Osteoblast (primary cell): ENCODE data around the gene ANKRD65. TPM values are rescaled to one million over a fixed set of nuclear protein-coding genes. Genes with fewer than 3 reads are reported as not detected.

Experiments
- DNase-seq: peaks from one replicate; pipeline ENCODE4 v3.0.0; 2011; ENCODE audit warnings: low spot score, mixed read lengths; ENCODE audit not compliant: insufficient read length; ENCODE audit errors: missing footprints
- H2AFZ ChIP-seq: 2 replicates; pipeline ENCODE4 v1.6.0; 2011; ENCODE audit warnings: mild to moderate bottlenecking, low read length
- H3K27ac ChIP-seq: 2 replicates; pipeline ENCODE4 v1.5.1; 2011; ENCODE audit warnings: mild to moderate bottlenecking, low read depth, low read length, moderate library complexity
- H3K27me3 ChIP-seq: 2 replicates; pipeline ENCODE4 v1.6.0; 2012; ENCODE audit warnings: mild to moderate bottlenecking, control low read depth, inconsistent platforms, low read length, moderate library complexity; ENCODE audit not compliant: insufficient read depth
- H3K36me3 ChIP-seq: 2 replicates; pipeline ENCODE4 v1.5.1; 2011; ENCODE audit warnings: mild to moderate bottlenecking, low read length, control low read depth, moderate library complexity; ENCODE audit not compliant: insufficient read depth
- H3K4me1 ChIP-seq: 2 replicates; pipeline ENCODE4 v1.5.1; 2011; ENCODE audit warnings: mild to moderate bottlenecking, low read length, control low read depth, moderate library complexity; ENCODE audit not compliant: insufficient read depth
- H3K4me2 ChIP-seq: 2 replicates; pipeline ENCODE4 v1.6.0; 2011; ENCODE audit warnings: mild to moderate bottlenecking, low read length; ENCODE audit not compliant: insufficient read depth
- H3K4me3 ChIP-seq: fragments of 200-600 bp; sonication (generic); 3 replicates; pipeline ENCODE4 v1.5.1; 2012; ENCODE audit warnings: mild to moderate bottlenecking, low read length, inconsistent platforms; ENCODE audit not compliant: insufficient read depth
- H3K79me2 ChIP-seq: 2 replicates; pipeline ENCODE4 v1.6.0; 2012; ENCODE audit warnings: mild to moderate bottlenecking, low read length, control low read depth, inconsistent platforms; ENCODE audit not compliant: insufficient read depth
- H3K9me3 ChIP-seq: 2 replicates; pipeline ENCODE4 v1.5.1; 2011; ENCODE audit warnings: low read depth, low read length, control low read depth
- H4K20me1 ChIP-seq: 2 replicates; pipeline ENCODE4 v1.6.0; 2012; ENCODE audit warnings: mild to moderate bottlenecking, low read length, control low read depth; ENCODE audit not compliant: insufficient read depth
- total RNA-seq: library from RNA; depleted of rRNA; stranded (reverse); fragments of >200 nt; gene quantifications from 2 replicates; pipeline ENCODE4 v1.2.3, GENCODE V29; 2012
- TF ChIP-seq, protein P1 (sequence below): IDR thresholded peaks from 2 replicates; pipeline ENCODE4 v1.5.1; 2011; ENCODE audit warnings: mild to moderate bottlenecking, low read depth, low read length, moderate library complexity; ENCODE audit errors: extremely low read depth

Gene ANKRD65
- total RNA-seq, 1 donor: 1.8 TPM

- Histone ChIP-seq H3K4me2 (peak overlapping the region; percentile 55), H3K36me3 (no peaks in the 10 kb centered on the region), H3K27ac (no peak overlapping the region), H2AFZ (peak overlapping the region; percentile 27), H3K79me2 (no peaks in the 10 kb centered on the region), H3K4me3 (no peak overlapping the region), H4K20me1 (no peaks in the 10 kb centered on the region), H3K4me1 (peaks cover 5% of the 10 kb centered on the region), H3K9me3 (no peaks in the 10 kb centered on the region), H3K27me3 (peaks cover 7% of the 10 kb centered on the region)
- TF ChIP-seq, protein P1, sequence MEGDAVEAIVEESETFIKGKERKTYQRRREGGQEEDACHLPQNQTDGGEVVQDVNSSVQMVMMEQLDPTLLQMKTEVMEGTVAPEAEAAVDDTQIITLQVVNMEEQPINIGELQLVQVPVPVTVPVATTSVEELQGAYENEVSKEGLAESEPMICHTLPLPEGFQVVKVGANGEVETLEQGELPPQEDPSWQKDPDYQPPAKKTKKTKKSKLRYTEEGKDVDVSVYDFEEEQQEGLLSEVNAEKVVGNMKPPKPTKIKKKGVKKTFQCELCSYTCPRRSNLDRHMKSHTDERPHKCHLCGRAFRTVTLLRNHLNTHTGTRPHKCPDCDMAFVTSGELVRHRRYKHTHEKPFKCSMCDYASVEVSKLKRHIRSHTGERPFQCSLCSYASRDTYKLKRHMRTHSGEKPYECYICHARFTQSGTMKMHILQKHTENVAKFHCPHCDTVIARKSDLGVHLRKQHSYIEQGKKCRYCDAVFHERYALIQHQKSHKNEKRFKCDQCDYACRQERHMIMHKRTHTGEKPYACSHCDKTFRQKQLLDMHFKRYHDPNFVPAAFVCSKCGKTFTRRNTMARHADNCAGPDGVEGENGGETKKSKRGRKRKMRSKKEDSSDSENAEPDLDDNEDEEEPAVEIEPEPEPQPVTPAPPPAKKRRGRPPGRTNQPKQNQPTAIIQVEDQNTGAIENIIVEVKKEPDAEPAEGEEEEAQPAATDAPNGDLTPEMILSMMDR: no peak
- peak; percentile 88 for DNase-seq
Measured at GRCh38 chr1:1440262-1441001, 19.4 kb upstream of the ANKRD65 start.

DNA sequence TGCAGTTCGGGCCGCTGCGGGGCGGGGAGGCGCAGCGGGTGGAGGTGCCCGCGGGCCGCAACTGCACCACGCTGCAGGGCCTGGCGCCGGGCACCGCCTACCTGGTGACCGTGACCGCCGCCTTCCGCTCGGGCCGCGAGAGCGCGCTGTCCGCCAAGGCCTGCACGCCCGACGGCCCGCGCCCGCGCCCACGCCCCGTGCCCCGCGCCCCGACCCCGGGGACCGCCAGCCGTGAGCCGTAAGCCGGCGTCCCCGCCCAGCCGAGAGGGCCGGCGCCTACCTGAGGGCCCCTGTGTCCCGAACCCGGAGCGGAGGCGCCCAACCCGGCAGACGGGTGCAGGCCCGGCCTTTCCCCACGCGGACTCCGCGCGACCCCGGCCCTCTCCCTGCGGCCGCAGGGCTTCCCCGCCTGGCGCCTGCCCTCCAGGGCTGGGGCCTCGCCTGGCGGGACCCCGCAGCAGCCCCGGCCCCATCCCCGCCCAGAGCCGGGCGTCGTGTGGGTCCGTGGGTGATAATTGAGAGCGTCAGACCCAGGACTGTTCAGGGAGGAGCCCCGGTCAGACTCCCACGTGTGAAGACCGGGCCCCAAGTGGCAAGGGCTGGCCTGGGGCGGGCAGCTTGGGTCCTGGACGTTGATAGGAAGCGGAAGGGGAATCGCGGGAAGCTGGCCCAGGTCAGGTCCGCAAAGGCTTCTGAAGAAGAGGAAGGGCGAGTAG, 18.6 kb upstream of the ANKRD65 start:
- H3K9me3 ChIP-seq: no peaks in the 10 kb centered on the region
- H3K27me3 ChIP-seq: peaks cover 11% of the 10 kb centered on the region
- no peak overlapping the region for H3K4me2 ChIP-seq
- no peaks in the 10 kb centered on the region for H3K36me3 ChIP-seq
- no peak overlapping the region for H3K27ac ChIP-seq
- no peaks in the 10 kb centered on the region for H3K79me2 ChIP-seq
- TF ChIP-seq, protein P1: no peak
- no peaks in the 10 kb centered on the region for H4K20me1 ChIP-seq
- DNase-seq: peak; percentile 87
- peaks cover 5% of the 10 kb centered on the region for H3K4me1 ChIP-seq
- no peak overlapping the region for H2AFZ ChIP-seq
- no peak overlapping the region for H3K4me3 ChIP-seq

DNA sequence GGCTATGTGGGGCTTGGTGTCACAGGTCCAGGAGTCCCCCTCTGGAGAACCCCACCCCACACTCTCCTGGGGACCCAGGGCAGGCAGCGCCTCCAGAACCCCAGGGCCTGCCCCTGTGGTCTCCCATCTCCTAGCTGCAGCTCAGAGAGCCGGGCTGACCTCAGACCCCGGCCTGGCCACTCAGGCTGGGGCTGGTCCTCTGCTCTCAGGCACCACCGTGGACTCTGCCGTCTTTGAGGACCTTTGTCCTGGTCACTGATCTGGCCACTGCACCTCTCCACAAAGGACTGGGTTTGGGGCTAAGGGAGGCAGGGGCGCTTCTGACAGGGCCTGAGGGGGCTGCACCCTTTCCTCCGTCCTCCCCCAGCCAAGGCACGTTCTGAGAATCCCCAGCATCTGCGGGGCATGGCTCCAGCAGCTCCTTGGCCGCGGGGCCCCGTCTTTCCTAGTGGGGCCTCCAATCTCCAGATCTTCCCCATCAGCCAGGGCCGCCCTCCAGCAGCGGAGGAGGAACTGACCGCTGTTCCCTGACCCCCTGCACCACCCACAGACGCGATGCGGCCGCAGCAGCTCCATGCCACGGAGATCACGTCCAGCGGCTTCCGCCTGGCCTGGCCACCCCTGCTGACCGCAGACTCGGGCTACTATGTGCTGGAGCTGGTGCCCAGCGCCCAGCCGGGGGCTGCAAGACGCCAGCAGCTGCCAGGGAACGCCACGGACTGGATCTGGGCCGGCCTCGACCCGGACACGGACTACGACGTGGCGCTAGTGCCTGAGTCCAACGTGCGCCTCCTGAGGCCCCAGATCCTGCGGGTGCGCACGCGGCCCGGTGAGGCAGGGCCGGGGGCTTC, 17.7 kb upstream of the ANKRD65 start:
- no peak overlapping the region for H3K4me2 ChIP-seq
- peaks cover 11% of the 10 kb centered on the region for H3K27me3 ChIP-seq
- no peak overlapping the region for H2AFZ ChIP-seq
- TF ChIP-seq, protein P1: no peak
- H3K27ac ChIP-seq: no peak overlapping the region
- H3K36me3 ChIP-seq: no peaks in the 10 kb centered on the region
- no peak overlapping the region for H3K4me3 ChIP-seq
- H3K79me2 ChIP-seq: no peaks in the 10 kb centered on the region
- DNase-seq: peak; percentile 92
- no peaks in the 10 kb centered on the region for H3K9me3 ChIP-seq
- H3K4me1 ChIP-seq: peaks cover 5% of the 10 kb centered on the region
- no peaks in the 10 kb centered on the region for H4K20me1 ChIP-seq
